AG09309 (cell line): Measurements from ENCODE around the gene BOLL.
A peak's percentile ranks its signal among the peaks of the same experiment; 100 is the strongest.
"Not testable (repeated sequence)": the region's sequence is repeated elsewhere in the genome, so short reads cannot be mapped to it uniquely, and the experiment has no call there.

ENCODE experiments used
- DNase-seq: peaks from one replicate; pipeline ENCODE4 v3.0.0-alpha.2; 2010; ENCODE audit warnings: low read depth
- H3K4me3 ChIP-seq: 2 replicates; pipeline ENCODE4 v1.5.1; 2011; ENCODE audit warnings: mild to moderate bottlenecking, low read depth, low read length, moderate library complexity; ENCODE audit not compliant: control insufficient read depth
- TF ChIP-seq, protein P1 (sequence below): IDR thresholded peaks from 2 replicates; pipeline ENCODE4 v1.5.1; 2011; ENCODE audit warnings: mild to moderate bottlenecking, low read depth, low read length, inconsistent platforms; ENCODE audit not compliant: insufficient read depth, control insufficient read depth; ENCODE audit errors: missing control alignments

The BOLL gene

DNA sequence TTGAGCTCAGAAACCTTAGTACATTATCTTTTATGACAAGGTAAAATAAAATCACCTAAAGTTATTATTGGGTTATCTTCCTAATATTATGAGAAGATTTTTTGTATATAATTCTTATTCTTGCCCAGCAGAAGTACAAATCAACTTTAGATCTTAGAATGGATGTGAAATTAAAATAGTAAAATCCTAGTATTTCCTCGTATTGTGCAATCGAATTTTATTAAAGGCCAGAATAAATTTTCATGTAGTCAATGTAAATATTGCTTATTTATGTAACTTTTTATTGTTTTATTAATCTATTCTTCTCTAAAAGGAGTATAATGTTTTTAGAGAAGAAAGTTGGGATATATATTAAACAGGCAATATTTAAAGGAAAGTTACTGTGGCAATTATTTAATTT is 67.3 kb downstream of the BOLL start:
- DNase-seq, result no peak
- H3K4me3 ChIP-seq, result no peak overlapping the region
- TF ChIP-seq, protein P1, sequence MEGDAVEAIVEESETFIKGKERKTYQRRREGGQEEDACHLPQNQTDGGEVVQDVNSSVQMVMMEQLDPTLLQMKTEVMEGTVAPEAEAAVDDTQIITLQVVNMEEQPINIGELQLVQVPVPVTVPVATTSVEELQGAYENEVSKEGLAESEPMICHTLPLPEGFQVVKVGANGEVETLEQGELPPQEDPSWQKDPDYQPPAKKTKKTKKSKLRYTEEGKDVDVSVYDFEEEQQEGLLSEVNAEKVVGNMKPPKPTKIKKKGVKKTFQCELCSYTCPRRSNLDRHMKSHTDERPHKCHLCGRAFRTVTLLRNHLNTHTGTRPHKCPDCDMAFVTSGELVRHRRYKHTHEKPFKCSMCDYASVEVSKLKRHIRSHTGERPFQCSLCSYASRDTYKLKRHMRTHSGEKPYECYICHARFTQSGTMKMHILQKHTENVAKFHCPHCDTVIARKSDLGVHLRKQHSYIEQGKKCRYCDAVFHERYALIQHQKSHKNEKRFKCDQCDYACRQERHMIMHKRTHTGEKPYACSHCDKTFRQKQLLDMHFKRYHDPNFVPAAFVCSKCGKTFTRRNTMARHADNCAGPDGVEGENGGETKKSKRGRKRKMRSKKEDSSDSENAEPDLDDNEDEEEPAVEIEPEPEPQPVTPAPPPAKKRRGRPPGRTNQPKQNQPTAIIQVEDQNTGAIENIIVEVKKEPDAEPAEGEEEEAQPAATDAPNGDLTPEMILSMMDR, result no peak

DNA sequence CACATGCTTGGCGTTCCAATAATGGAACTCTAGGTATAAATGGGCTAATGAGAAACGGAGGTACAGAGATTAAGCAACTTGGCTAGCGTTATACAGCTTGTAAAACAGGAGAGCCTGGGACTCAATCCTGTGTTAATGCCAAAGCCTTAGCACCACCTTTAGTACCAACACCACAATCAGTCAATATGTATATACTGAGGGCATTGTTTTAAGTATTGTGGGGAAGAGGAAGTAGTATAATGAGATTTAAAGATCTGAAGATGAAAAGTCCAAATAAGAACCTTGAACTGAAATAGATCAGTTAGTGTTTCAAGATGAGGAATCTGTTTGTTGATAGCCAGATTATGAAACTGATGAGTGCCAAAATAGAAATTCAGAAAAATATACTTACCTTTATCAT is 71.8 kb downstream of the BOLL start:
- TF ChIP-seq, protein P1, result no peak
- H3K4me3 ChIP-seq, result no peak overlapping the region
- no peak for DNase-seq

- DNase-seq, result no peak
- TF ChIP-seq, protein P1, result no peak
These were observed 73.5 kb downstream of the BOLL start for GRCh38 chr2:197711578-197711977.

DNA sequence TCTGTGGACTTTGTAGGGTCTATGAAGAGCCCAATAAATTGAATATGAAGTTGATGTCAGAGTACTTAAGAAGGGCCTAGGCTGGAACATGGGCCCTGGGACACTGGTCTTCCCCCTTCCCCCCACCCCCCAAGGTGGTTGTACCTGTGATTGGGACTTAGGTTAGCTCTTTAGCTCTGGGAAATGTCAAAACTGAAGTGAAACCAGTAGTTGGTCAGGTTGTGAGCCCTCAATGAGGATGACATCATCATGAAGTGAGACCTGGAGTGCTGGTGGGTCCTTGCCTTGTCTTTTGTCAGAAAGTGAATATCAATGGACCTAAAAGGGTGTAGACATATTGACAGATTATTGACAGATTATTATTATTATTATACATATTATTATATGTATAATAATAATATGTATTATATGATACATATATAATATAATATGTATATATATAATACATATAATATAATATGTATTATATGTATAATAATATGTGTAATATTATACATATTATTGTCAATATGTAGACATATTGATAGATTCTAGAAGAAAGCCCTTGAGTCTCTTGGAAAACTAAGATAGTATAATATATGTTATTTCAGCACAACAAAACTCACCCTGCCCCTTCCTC is 74.6 kb downstream of the BOLL start:
- TF ChIP-seq, protein P1, result no peak
- H3K4me3 ChIP-seq, result no peak overlapping the region
- no peak for DNase-seq

More at GRCh38 chr2:197711578-197711977, 73.5 kb downstream of the BOLL start:
- no peak overlapping the region for H3K4me3 ChIP-seq

DNA sequence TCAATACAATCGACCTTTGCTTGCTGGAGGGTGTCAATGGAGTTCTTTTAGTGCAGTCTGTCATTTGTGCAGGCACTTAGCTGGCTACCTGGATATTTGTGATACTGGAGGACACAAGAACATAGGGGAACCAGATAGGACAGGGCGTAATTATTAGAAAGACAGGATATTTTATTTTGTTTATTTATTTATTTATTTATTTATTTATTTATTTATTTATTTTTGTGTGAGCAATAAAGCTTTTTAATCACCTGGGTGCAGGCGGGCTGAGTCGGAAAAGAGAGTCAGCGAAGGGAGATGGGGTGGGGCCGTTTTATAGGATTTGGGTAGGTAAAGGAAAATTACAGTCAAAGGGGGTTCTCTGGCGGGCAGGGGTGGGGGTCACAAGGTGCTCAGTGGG is 76.0 kb downstream of the BOLL start:
- H3K4me3 ChIP-seq, DNase-seq: not testable (repeated sequence)

- peak; percentile 44 for DNase-seq
These were observed 76.8 kb downstream of the BOLL start for GRCh38 chr2:197708331-197708730.

More at GRCh38 chr2:197708331-197708730, 76.8 kb downstream of the BOLL start:
- TF ChIP-seq, protein P1, result no peak
- H3K4me3 ChIP-seq, result no peak overlapping the region
